GM12872 (cell line): ENCODE results near the gene CBX4.

Experiments used
- CTCF ChIP-seq: IDR thresholded peaks from 3 replicates; pipeline ENCODE4 v1.5.1; 2011; ENCODE audit warnings: low read depth, mild to moderate bottlenecking, low read length, moderate library complexity; ENCODE audit not compliant: insufficient read depth

The CBX4 gene

GRCh38 chr17:79839356-79840268 is at the start of gene CBX4:
Gene CBX4, minus strand, starts transcription at chr17:79839440. Its CDS starts 189 bp downstream, at chr17:79839251.
- peak; percentile 66 for TF ChIP-seq CTCF

GRCh38 chr17:79888009-79888540 is 48.8 kb upstream of the CBX4 start:
- TF ChIP-seq CTCF: no peak

GRCh38 chr17:79887451-79887991 is 48.3 kb upstream of the CBX4 start:
- no peak for TF ChIP-seq CTCF

GRCh38 chr17:79883202-79883601 is 44.0 kb upstream of the CBX4 start:
- no peak for TF ChIP-seq CTCF

GRCh38 chr17:79878329-79878947 is 39.2 kb upstream of the CBX4 start:
- no peak for TF ChIP-seq CTCF

GRCh38 chr17:79877041-79877440 is 37.8 kb upstream of the CBX4 start:
- TF ChIP-seq CTCF: no peak

GRCh38 chr17:79875511-79875910 is 36.3 kb upstream of the CBX4 start:
- TF ChIP-seq CTCF: no peak
